Stimulated activated CD4-positive, alpha-beta T cell treated with anti-CD3 and anti-CD28 coated beads, Interleukin-2, amount 100 ng/mL, for 24 hours (primary cell): ENCODE results near the gene STAC.
"Not testable (repeated sequence)": the region's sequence is repeated elsewhere in the genome, so short reads cannot be mapped to it uniquely, and the experiment has no call there.

Experiments
- DNase-seq, 2 donors: peaks; one replicate each; pipeline ENCODE4 v3.0.0-alpha.2; 2020

Gene STAC

DNA sequence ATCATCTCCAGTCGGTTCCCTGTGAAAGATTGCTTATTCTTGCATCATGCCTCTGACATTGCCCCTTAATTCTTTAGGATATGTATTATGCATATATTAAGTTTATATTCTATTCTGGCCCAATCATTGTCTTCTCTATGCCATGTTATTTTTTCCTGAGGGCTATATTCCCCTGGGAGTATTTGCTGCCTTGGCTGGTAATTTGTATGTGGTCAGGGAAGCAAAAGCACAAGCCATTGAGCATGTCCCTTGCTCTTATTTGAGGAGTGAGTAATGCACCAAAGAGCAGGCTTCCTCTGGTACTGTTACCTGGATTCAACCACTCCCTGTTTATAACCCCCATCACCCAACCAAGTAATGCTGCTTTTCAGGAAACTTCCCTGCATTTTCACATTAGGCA is 36.3 kb downstream of the STAC start:
- DNase-seq = no peak

DNA sequence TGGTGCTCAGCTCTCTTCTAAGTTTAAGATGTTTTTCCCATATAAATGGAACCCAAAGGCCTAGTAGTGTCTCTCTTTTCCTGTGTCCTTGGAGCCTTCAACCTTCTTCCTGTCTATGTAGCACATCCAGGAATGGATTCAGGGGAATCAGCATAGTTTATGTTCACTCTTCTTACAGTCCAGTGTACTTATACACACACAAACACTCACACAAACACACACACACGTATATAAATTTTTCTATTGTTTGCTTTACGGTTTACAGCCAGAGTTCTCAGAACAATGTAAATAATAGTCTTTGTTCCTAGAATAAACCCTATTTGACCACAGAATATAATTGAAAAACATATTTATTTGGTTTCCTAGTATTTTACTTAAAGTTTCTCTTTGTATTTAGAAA is 36.9 kb downstream of the STAC start:
- DNase-seq = no peak

DNA sequence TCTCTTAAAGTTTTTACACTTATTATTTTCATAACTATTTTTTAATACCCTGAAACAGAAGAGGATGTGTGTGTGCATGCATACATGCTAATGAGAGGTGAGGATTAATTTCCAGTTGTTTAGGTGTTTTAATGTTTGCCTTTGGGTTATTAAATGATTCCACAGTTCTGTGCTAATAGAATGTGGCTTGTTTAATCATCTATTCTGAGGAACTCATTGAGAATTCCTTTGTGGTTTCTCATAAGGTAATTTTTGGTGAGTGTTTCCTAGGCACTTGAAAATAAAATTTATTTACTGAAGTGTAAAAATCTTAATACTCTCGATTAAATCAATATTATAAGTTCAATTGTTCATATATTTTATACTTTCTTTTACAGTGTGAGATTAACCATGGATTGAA is 38.0 kb downstream of the STAC start:
- DNase-seq = no peak

DNA sequence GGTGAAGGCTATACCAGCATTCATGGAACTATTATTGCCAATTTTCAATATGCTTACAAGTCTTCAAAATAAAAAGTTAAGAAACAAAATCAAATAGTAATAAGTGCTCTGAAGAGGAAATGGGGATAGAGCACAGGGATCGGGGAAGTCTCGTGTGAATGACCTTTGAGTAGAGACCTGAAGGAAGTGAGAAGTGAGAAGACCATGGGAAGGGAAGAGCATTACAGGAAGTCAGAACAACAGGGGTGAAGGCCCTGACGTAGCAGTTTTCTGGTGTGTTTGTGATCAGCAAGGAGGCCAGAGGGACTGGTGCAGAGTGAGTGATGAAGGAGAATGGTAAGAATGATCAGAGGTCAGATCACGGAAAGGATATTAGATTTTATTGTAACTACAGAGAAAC is 48.1 kb downstream of the STAC start:
- DNase-seq = no peak

DNA sequence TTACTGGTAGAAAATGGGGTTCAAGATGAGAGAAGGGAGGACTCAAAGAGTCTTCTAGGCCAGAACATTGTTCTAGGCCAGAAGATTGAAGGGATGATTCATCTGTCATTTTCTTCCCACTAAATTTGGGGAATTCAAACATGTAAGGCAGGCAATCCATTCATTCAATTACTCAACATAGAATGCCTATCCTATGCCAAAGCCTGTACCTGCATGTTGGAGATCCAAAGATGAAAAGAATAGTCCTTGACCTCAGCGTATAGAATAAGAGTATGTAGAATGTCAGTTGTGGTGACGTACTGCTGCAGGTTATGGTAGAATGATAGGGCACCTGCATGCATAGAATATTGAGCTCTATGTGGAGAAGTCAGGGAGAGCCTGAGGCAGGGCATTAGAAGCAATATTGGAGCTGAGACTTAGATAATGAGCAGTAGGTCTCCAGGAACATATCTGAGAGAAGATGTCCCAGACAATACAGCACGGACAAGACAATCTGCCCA is 49.7 kb downstream of the STAC start:
- no peak for DNase-seq

DNA sequence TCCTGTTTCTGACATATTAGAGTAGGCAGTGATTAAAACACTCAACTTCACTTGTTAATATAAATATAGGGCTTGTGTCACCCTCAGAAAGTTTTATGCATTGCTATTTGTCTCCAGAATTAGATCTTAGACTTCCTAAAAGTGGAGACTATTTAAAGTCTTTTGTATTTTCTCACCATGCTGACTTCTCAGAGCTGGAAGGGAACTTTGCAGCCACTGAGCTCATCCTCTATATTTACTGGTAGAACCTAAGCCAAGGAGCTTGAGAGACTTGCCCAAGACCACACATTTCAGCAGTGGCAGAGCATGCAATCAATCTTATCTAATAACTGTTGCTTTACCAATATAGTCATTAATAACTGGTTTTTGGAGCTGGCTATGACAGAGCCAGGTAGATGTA is 53.2 kb downstream of the STAC start:
- DNase-seq = no peak

DNA sequence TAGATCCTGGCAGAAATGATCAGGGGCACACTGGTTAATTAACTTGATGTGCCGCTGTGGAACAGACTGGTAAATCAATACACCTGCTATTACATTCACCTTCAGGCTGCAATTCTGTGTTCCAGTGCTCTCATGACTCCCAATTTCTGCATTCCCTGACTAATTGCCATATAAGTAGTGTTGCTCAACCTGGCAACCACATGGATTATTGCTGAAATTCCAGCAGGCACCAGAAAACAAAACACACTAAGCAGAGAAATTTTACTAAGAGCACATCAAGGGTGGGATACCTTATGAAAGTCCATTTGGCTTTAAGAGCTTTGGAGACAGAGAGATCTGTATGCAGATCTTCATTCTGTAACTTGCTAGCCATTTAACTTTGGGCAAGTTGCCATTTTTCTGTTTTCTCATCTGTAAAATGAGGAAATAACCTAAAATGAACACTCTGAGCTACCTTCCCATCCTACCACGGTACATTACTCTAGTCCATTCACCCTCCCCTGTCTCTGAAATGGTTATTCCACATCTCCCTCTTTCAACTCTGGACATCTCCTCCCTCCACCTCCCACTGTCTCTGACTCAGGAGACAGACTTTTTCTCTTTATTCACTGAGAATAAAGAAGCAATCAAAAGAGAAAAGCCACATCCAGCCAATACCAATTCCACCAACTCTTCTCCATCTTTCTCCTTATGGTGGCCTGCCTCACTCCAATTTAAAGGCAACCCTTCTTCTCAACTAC is 54.6 kb downstream of the STAC start:
- no peak for DNase-seq

DNA sequence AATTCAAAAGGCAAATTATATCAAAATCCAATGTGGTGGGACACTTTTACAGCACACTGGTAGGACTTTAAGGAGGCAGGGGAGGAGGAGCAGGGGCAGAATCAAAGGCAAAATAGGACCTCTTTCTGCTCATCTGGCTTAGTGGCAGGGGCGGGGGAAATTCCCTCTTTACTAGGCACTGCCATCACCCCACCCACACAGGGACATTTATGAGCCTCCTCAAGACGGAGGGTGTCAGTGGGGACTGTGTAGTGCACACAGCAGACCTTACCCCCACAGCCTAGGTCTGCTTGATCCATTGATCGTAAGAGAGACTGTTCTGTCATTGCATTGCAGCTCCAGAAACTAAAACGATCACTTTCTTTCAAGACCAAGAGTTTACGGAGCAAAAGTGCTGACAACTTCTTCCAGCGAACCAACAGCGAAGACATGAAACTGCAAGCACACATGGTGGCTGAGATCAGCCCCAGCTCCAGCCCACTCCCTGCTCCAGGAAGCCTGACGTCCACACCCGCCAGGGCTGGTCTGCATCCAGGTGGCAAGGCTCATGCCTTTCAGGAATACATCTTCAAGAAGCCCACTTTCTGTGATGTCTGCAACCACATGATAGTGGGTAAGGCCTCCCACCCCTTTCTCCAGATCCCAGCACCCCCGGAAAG is 62.9 kb downstream of the STAC start:
- no peak for DNase-seq

DNA sequence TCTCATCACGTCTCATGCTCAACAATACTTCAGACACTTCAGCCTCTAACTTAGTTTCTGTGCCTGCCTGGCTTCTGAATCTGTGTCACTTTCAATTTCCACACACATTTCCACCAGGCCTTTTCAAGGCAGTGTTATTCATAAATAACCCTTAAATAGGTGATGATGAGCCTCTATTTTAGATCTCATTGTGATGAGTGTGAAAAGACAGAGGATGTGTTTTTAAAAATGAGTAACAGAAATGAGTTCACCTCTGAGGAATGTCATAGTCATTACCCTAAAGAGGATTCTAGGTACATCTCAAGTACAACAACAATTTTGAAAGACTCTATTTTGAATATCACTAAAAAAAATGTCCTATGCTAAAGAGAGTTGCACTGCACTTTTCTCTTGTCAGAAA is 64.6 kb downstream of the STAC start:
- DNase-seq = no peak

DNA sequence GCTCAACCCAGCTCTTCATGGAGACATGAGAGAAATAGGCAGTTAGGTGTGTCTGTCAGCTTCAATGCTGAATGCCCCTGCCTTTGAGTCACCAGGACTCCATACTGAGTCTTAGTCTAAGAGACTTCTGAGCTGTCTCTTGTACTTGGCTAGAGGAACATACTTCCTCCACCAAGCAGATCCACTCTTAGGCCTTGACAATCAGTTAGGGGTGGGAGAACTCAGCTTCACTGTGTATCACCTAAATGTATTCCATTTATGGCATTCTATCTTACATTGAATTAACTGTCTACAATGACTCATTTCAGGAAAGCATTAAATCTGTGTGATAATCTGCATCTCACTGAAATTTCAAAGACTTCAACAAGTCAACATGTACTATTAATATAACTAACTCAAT is 66.0 kb downstream of the STAC start:
- no peak for DNase-seq

DNA sequence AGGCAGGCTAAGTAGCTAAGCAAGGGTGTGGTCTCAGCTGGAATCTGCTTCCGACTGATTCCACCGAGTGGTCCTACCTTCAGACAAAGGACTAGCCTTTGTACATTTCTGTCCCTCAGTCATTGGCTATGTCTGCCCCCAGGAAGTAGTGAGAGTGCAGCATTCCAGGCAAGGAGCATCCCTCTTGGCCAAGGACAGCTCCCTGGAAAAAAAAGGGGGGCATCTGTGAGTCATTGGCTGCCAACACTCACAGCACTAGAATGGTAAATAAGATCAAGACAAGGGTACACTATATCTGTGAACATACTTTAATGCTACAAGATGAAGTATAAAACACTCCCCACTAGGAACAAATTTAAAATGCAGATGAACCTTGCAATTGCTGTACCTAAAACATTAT is 66.8 kb downstream of the STAC start:
- no peak for DNase-seq

DNA sequence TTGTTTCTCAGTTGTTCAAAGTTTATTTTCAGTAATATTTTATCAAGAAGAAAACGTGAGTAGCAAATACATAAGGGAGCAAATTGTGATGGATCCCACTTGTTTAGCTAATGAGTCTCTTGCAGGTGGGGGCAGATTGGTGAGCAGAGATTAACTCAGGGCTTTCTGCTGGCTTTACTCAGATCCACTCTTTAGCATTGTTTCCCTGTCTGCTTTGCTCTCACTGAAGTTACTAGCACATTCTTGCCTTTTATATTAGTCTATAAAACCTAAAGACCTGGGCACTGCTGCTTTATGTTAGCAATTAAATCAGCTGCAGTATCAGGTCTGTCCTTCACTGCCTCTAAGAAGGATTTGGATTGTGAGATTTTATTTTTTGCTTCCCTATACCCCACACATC is 71.5 kb downstream of the STAC start:
- no peak for DNase-seq

DNA sequence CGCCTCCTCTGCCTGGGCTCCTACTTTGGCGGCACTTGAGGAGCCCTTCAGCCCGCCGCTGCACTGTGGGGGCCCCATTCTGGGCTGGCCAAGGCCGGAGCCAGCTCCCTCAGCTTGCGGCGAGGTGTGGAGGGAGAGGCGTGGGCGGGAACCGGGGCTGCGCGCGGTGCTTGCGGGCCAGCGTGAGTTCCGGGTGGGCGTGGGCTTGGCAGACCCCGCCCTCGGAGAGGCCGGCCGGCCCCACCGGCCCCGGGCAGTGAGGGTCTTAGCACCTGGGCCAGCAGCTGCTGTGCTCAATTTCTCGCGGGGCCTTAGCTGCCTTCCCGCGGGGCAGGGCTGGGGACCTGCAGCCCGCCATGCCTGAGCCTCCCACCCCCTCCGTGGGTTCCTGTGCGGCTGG is 72.9 kb downstream of the STAC start:
- DNase-seq = not testable (repeated sequence)

DNA sequence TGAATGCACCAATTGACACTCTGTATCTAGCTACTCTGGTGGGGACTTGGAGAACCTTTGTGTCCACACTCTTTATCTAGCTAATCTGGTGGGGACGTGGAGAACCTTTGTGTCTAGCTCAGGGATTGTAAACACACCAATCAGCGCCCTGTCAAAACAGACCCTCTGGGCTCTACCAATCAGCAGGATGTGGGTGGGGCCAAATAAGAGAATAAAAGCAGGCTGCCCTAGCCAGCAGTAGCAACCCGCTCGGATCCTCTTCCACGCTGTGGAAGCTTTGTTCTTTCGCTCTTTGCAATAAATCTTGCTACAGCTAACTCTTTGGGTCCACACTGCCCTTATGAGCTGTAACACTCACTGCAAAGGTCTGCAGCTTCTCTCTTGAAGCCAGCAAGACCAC is 73.6 kb downstream of the STAC start:
- DNase-seq = not testable (repeated sequence)

DNA sequence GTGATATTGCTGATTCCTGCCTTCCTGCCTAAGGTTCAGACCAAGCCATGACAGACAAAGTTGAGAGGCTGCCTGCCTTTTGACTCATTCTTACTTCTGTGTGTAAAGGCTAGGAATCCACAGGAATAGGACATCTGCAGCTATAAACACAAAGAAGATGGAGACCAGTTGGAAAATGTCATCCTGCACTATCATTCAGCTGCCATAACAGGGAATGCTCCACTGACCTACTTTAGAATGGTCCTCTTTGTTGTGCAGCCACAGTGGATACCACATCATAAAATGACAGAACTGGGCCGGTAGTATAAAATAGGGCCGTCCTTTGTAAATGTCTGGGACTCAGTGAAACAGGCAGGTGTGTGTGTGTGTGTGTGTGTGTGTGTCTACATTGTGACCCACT is 75.1 kb downstream of the STAC start:
- no peak for DNase-seq

DNA sequence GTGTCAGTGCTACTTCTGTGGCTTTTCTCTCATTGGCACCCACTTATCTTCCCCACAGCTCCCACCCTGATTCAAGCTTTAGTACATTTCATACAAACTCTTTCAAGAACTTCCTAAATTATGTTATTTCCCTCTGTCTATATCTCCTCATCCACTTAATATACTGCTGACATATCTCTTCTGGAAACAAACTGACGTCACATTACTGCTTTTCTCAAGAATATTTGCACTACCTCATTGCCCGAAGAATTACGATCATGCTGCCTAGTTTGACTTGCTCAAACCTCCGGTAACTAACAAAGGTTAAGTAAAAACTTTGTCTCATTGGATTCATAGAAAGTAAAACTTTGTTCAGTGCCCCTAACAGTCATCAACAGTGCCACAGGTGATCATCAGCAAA is 76.5 kb downstream of the STAC start:
- no peak for DNase-seq

DNA sequence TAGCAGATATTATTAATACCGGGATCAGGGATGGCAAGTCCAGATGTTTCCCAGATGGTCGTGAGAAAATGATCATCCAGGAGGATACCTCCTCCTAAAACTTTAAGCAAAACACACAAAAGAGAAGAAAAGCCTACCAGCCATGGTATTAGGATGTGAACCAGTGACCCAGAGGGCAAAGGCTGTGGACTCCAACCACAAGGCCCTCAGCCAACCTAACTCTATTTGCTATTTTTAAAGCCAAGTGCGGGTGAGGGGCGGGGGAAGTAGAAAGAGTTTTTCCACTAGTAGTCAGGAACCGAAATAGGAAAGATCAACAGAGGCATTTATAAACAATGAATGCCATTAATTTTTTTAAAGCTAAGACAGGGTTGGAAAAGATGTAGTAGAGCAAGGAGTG is 77.4 kb downstream of the STAC start:
- no peak for DNase-seq

DNA sequence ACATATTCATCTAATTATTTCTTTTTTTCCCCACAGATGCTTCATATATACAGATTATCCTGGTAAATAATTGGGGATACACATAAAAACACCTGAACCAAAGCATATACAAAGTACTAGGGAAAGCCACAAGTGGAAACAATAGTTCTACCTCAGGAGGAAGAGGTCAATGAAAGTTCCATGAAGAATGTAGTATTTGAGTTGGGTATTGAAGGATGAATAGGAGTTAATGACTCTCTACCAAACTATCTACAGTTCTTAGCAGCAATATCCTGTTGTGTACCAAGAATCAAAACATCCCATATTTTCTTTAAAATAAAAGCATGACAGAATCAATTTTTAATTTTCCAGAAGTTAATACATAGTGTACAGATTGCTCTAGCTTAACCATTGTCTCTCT is 78.9 kb downstream of the STAC start:
- DNase-seq = no peak

DNA sequence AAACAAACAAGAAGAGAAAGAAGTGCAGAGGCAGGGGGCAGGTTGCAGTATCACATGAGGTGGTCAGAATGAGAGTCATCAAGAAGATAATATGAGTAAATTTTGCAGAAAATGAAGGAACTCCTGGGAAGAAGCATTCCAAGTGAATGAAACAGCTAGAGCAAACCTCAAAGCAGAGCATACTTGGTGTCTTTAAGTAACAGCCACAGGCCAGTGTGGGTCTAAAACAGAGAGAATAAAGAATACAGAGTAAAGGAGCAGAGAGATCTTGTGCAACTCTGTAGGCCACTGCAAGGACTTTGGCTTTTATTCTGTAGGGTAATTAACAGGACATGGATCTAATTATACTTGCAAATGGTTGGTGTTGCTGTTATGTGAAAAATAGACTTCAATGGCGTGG is 81.3 kb downstream of the STAC start:
- DNase-seq = no peak

DNA sequence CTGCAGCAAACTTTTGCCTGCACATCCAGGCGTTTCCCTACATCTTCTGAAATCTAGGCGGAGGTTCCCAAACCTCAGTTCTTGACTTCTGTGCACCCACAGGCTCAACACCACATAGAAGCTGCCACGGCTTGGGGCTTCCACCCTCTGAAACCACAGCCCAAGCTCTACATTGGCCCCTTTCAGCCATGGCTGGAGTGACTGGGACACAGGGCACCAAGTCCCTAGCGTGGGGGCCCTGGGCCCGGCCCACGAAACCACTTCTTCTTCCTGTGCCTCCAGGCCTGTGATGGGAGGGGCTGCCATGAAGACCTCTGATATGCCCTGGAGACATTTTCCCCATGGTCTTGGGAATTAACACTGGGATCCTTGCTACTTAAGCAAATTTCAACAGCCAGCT is 91.7 kb downstream of the STAC start:
- DNase-seq = not testable (repeated sequence)

DNA sequence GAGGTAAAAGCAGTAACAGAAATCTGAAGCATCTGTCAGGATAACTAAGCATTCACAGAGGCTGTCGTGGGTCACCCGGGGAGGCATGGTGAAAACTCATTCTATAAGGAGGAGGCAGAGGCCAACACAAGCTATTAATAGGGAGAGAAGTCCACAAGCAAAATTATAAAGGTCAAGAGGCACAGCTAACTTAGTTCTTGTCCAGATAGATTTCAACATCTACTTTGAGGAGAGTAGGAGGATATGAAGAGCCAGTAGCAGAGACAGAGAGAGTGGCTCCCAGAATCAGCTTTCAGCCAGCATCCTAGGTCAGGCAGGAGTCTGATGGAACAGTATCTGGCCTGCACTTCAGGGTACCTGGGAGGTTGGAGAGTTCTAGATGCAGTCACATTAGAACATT is 95.3 kb downstream of the STAC start:
- no peak for DNase-seq

DNA sequence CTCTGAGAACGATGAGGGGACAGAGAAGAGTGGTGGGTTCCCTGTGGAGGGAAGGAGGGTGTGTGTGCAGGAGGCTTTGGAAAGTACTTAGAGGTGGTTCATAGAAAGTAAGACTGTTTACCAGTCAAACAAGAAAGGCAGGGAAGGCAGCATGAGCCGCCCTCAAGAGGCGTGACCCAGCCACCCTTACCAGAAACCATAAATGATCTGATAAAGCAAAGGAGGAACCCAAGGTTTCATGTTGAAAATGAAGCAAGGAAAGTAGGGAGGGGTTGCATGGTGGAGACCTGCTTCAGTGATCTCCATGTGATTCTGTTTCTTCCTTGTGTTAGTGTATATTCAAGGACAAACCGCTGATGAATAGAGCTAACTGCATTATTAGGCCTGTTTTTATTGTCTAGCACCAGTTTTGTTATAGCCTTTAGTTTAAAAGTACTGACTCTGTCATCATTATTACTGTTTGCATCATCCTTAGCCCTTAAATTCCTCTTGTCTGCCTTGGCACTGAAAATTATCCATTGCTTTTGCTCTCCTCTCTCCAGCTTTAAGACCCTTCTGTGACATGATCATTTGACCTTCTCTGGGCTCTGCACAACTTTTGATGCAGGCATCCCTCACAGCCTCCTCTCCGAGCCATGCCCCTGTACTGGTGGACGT is 96.1 kb downstream of the STAC start:
- no peak for DNase-seq

DNA sequence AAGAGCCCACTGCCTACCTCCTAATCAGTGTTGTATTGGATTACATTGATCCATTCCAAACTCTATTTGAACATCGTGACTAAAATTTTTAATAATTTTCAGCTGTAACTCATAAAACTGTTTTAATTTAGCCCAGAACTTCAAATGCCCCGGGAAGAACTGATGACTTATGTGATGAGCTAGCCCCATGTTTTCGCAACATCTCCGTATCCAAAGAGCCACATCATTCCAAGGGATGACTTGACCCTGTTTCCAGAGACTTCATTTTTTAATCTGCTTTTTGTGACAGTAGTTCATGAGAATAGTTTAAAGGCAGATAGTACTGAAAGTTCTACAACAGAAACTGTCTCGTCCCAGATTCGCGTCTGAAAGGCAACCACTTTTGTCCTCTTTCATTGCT is 97.4 kb downstream of the STAC start:
- no peak for DNase-seq

DNA sequence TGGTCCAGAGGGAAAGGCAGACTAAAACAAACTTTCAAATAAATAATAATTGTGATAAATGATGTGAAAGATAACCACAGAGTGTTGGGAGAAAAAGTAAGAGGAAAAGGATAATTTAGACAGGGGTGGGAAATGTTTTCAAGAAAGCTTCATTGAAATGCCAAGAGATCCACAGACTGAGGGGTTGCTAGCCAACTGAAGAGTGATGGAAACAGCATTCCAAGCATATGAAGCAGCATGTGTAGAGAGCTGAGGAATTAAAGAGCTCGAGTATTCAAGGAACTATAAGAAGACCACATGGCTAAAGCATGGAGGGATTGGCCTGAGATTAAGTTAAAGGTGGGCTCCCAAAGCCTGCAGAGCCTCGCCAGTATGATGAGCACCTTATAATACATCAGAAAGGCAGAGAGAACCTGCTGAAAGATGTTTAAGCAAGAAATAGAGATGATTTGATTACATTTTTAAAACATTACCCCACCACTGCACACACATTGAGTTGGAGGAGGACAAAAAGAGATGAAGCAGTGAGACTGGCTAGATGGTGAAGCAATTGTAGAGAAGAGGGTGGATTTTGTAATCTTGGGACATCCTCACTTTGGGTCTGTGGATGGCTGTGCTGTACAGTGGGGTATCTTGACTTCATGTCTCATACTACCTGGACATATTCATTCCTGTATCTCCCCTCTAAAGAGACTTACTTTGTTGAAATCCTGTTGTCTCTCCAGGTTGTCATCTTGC is 100.8 kb downstream of the STAC start:
- DNase-seq = no peak
